ENCODE results near the gene CELF3. TPM values are rescaled to one million over a fixed set of nuclear protein-coding genes. Genes with fewer than 3 reads are reported as not detected.

Gene CELF3
- total RNA-seq, result not detected

GRCh38 chr1:151716771-151717631 lies at the start of gene CELF3:
Gene CELF3 (minus strand): TSS chr1:151716803. CDS start chr1:151716020, 783 bp downstream.

GRCh38 chr1:151762941-151763921 lies 46.6 kb upstream of the CELF3 start, which contains the start of gene MRPL9:
Gene MRPL9 (minus strand): TSS chr1:151763496. CDS start chr1:151763479, 17 bp downstream.

GRCh38 chr1:151720974-151721787 lies 4.6 kb upstream of the CELF3 start, which contains the start of gene RIIAD1:
Gene RIIAD1 (plus strand): TSS chr1:151721522. CDS start chr1:151721537, 15 bp downstream.

Other genes starting within 250 kb of the CELF3 start
- under 1 TPM; 0.12 to 0.30 TPM for gene CGN, start 205.4 kb downstream of the CELF3 start, total RNA-seq
- gene TUFT1, start 176.5 kb downstream of the CELF3 start, total RNA-seq, result 1 to 10 TPM; 1.8 TPM
- 10 to 100 TPM; 21.7 to 22.9 TPM for gene SNX27, start 104.8 kb downstream of the CELF3 start, total RNA-seq
- not detected for gene RIIAD1, start 4.7 kb upstream of the CELF3 start, total RNA-seq
- gene MRPL9, start 46.7 kb upstream of the CELF3 start, total RNA-seq, result 100 to 1,000 TPM in 1 of 2 experiments, 10 to 100 TPM in 1; 89.4 to 105 TPM
- 10 to 100 TPM; 15.8 to 18.3 TPM for gene TDRKH, start 73.7 kb upstream of the CELF3 start, total RNA-seq
- under 1 TPM; 0.10 TPM for gene LINGO4, start 88.6 kb upstream of the CELF3 start, total RNA-seq
- gene RORC, start 115.0 kb upstream of the CELF3 start, total RNA-seq, result under 1 TPM; 0.70 to 0.76 TPM
- gene C2CD4D, start 123.0 kb upstream of the CELF3 start, total RNA-seq, result under 1 TPM; 0.51 to 0.55 TPM
- gene THEM5, start 136.9 kb upstream of the CELF3 start, total RNA-seq, result not detected
- 10 to 100 TPM; 24.7 to 25.8 TPM for gene THEM4, start 192.7 kb upstream of the CELF3 start, total RNA-seq